ENCODE measurements around the gene IGSF6. TPM values are rescaled to one million over a fixed set of nuclear protein-coding genes. Genes with fewer than 3 reads are reported as not detected.
"Not testable (repeated sequence)": the region's sequence is repeated elsewhere in the genome, so short reads cannot be mapped to it uniquely, and the experiment has no call there.

IGSF6 gene
- total and polyA plus RNA-seq, 2 of the 13 experiments (the other 11 are each of a cell fraction or from before 2014, with no cell fraction given) = not detected

GRCh38 chr16:21637032-21637968 is 15.1 kb downstream of the IGSF6 start:
- peaks cover 9% of the 10 kb centered on the region for H4K20me1 ChIP-seq (ENCODE audit: insufficient read depth, low read length)
- intact Hi-C loops (cut with micrococcal nuclease; ENCODE audit: unreplicated experiment) (no loop called here), in situ Hi-C loops (cut with HindIII; ENCODE audit: extremely low pct_ligation_motif_present, low pct_unique_long_range_greater_than_20kb) (loop anchor here (5.0 kb wide), 1 partner anchor 35 kb away; no protein-coding TSS in a partner anchor)
- ATAC-seq (peak; percentile 28; the same call in 1 of the 3 replicates), FAIRE-seq (no peak), DNase-seq (ENCODE audit: low spot score) (no peak)
- no peaks in the 10 kb centered on the region for H3K27me3 ChIP-seq (ENCODE audit: control insufficient read depth in 1 of 2, insufficient read depth in 2 of 2, low read length in 2 of 2)
- peaks cover 32% of the 10 kb centered on the region for H3K4me1 ChIP-seq (ENCODE audit: insufficient read depth, low read length)
- H2AFZ ChIP-seq (ENCODE audit: low read length) = no peak overlapping the region
- POLR2A ChIA-PET = interaction anchor here (0.6 to 1.5 kb wide), 2 partner anchors 38 to 133 kb away, joined by 3 read pairs; partner anchors contain the start of gene METTL9
- H3K36me3 ChIP-seq (replicated peaks in 1 of 2; ENCODE audit: control insufficient read depth in 1 of 2, insufficient read depth in 2 of 2, low read length in 2 of 2) = 0 out of 5 replicates have a peak, but pooled peaks cover 0 to 5% of the 10 kb centered on the region in 2 experiments
- H3K4me2 ChIP-seq (ENCODE audit: low read depth, low read length) = no peak overlapping the region
- H3K27ac ChIP-seq (ENCODE audit: extremely low read length, insufficient read depth, low read length) = no peak overlapping the region
- CTCF ChIA-PET (ENCODE audit: low intra/inter-chr PET ratio, low total read pairs) = no interaction called here
- TF ChIP-seq AGO2 (optimal IDR thresholded peaks at IDR 0.05; ENCODE audit: low read depth, low read length) (peak; percentile 67), DMAP1 (CRISPR knock-in tag; IDR thresholded peaks at IDR 0.05) (no peak), NFYB (CRISPR knock-in tag; IDR thresholded peaks at IDR 0.05) (peak; percentile 57), NFYC (CRISPR knock-in tag; IDR thresholded peaks at IDR 0.05) (0 out of 2 replicates have a peak, but pooled peaks have one; percentile 32)
- TF ChIP-seq, protein P1, sequence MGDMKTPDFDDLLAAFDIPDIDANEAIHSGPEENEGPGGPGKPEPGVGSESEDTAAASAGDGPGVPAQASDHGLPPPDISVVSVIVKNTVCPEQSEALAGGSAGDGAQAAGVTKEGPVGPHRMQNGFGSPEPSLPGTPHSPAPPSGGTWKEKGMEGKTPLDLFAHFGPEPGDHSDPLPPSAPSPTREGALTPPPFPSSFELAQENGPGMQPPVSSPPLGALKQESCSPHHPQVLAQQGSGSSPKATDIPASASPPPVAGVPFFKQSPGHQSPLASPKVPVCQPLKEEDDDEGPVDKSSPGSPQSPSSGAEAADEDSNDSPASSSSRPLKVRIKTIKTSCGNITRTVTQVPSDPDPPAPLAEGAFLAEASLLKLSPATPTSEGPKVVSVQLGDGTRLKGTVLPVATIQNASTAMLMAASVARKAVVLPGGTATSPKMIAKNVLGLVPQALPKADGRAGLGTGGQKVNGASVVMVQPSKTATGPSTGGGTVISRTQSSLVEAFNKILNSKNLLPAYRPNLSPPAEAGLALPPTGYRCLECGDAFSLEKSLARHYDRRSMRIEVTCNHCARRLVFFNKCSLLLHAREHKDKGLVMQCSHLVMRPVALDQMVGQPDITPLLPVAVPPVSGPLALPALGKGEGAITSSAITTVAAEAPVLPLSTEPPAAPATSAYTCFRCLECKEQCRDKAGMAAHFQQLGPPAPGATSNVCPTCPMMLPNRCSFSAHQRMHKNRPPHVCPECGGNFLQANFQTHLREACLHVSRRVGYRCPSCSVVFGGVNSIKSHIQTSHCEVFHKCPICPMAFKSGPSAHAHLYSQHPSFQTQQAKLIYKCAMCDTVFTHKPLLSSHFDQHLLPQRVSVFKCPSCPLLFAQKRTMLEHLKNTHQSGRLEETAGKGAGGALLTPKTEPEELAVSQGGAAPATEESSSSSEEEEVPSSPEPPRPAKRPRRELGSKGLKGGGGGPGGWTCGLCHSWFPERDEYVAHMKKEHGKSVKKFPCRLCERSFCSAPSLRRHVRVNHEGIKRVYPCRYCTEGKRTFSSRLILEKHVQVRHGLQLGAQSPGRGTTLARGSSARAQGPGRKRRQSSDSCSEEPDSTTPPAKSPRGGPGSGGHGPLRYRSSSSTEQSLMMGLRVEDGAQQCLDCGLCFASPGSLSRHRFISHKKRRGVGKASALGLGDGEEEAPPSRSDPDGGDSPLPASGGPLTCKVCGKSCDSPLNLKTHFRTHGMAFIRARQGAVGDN (CRISPR knock-in tag; IDR thresholded peaks at IDR 0.05) = 0 out of 2 replicates have a peak, but pooled peaks have one; percentile 28
- BruUV-seq (replicated peaks) = no TSS peak
- H3K4me3 ChIP-seq (replicated peaks in 1 of 3; ENCODE audit: insufficient read depth in 1 of 3, low read depth in 2 of 3, low read length in 3 of 3) = no peak overlapping the region
- no peaks in the 10 kb centered on the region for H3K9me3 ChIP-seq (ENCODE audit: low read length)
- no peak overlapping the region for H3K9ac ChIP-seq (ENCODE audit: insufficient read depth, low read depth, low read length)
- no peaks in the 10 kb centered on the region for H3K79me2 ChIP-seq (ENCODE audit: insufficient read depth, low read length)
- WGBS (ENCODE audit: low lambda C conversion rate) = 96% methylated on average over 37 of the region's 37 CpGs

DNA sequence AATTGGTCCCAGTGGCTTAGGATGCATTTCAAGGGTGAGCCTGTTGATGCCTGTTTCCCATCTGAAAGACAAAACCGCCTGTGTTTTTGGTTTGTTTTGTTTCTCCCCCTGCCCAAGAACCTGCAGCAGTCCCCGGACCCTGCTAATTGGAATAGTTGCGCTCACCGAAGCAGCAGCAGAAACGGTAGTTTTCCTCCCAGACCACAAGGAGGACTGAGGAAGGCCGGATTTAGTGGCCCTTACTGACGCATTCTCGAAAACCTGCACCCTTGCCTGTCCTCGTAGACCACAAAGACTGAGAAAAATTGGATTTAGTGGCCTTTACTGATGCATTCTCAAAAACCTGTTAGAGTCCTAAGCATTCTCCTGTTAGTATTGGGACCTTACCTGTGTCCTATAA is 16.7 kb downstream of the IGSF6 start:
- FAIRE-seq; H3K4me2 ChIP-seq (ENCODE audit: low read depth, low read length); H3K9ac ChIP-seq (ENCODE audit: insufficient read depth, low read depth, low read length); DNase-seq (ENCODE audit: low spot score); H4K20me1 ChIP-seq (ENCODE audit: insufficient read depth, low read length); H2AFZ ChIP-seq (ENCODE audit: low read length); H3K27ac ChIP-seq (ENCODE audit: extremely low read length, insufficient read depth, low read length); POLR2A ChIA-PET; H3K9me3 ChIP-seq (ENCODE audit: low read length); intact Hi-C loops (cut with micrococcal nuclease; ENCODE audit: unreplicated experiment); H3K4me3 ChIP-seq (replicated peaks in 1 of 3; ENCODE audit: insufficient read depth in 1 of 3, low read depth in 2 of 3, low read length in 3 of 3); H3K79me2 ChIP-seq (ENCODE audit: insufficient read depth, low read length); ATAC-seq; H3K27me3 ChIP-seq (ENCODE audit: control insufficient read depth in 1 of 2, insufficient read depth in 2 of 2, low read length in 2 of 2); CTCF ChIA-PET (ENCODE audit: low intra/inter-chr PET ratio, low total read pairs); BruUV-seq (replicated peaks); H3K36me3 ChIP-seq (replicated peaks in 1 of 2; ENCODE audit: control insufficient read depth in 1 of 2, insufficient read depth in 2 of 2, low read length in 2 of 2): not testable (repeated sequence)
- WGBS (ENCODE audit: low lambda C conversion rate) = 96% methylated on average over 9 of the region's 9 CpGs
- peaks cover 41% of the 10 kb centered on the region for H3K4me1 ChIP-seq (ENCODE audit: insufficient read depth, low read length)
- in situ Hi-C loops (cut with HindIII; ENCODE audit: extremely low pct_ligation_motif_present, low pct_unique_long_range_greater_than_20kb) = loop anchor here (5.0 kb wide), 1 partner anchor 33 kb away; no protein-coding TSS in a partner anchor
